H1 (cell line): ENCODE data around the gene ZNF454. TPM values are rescaled to one million over a fixed set of nuclear protein-coding genes. Genes with fewer than 3 reads are reported as not detected.

Experiments used
- BRCA1 ChIP-seq: IDR thresholded peaks from 2 replicates; pipeline ENCODE4 v1.6.1; 2012; ENCODE audit warnings: low read depth, low read length, improper control_type of control experiment
- GABPA ChIP-seq: IDR thresholded peaks from 2 replicates; pipeline ENCODE4 v1.6.1; 2011; ENCODE audit warnings: mild to moderate bottlenecking, low read length, moderate library complexity, borderline replicate concordance; ENCODE audit not compliant: insufficient read depth
- MAFK ChIP-seq: IDR thresholded peaks from 2 replicates; pipeline ENCODE4 v1.6.1; 2012; ENCODE audit warnings: low read depth, mild to moderate bottlenecking, improper control_type of control experiment, low read length
- NRF1 ChIP-seq: IDR thresholded peaks from 2 replicates; pipeline ENCODE4 v1.6.1; 2011; ENCODE audit warnings: mild to moderate bottlenecking, low read depth, low read length, improper control_type of control experiment
- polyA plus RNA-seq, 7 experiments: library from polyadenylated mRNA; depleted of rRNA in 3 of 7; stranded (reverse) in 5 of 7; unstranded in 2 of 7; fragments of >200 nt in 5 of 7; fragments of 200-250 nt in 2 of 7; gene quantifications; 1 replicate in 5 of 7; 2 replicates in 1 of 7; 4 replicates in 1 of 7; pipeline versions ENCODE4 v1.2.1 to v1.2.3, GENCODE V29; 2011 to 2013; ENCODE audit warnings: missing spikeins in 2 of 7, mixed read lengths in 2 of 7
- total RNA-seq: library from RNA; stranded (reverse); fragmentation: NEBNext Ultra II Directional; extraction: Animal tissue kit (Norgen Biotek cat#: 25700); gene quantifications from 2 replicates; pipeline ENCODE4 v1.2.1, GENCODE V29; 2021

Gene ZNF454
- total and polyA plus RNA-seq, 2 of the 8 experiments (the other 6 are each of a cell fraction or from before 2014, with no cell fraction given) = 0.33 to 1.2 TPM

- TF ChIP-seq GABPA = no peak
- TF ChIP-seq MAFK = no peak
- no peak for TF ChIP-seq BRCA1
- TF ChIP-seq NRF1 = no peak
Observed at GRCh38 chr5:178998441-178998840, 57.4 kb downstream of the ZNF454 start (continued).
